IPS DF 4.7 (cell line): ENCODE results near the gene ZFP28.

Source experiments
- DNase-seq: peaks from one replicate; pipeline ENCODE4 v3.0.0-alpha.2; 2013; ENCODE audit warnings: low spot score; ENCODE audit errors: extremely low read depth

The ZFP28 gene

GRCh38 chr19:56538761-56539263 is at the start of gene ZFP28:
Gene ZFP28, plus strand, starts transcription at chr19:56538948. Its CDS starts 71 bp downstream, at chr19:56539019.
- no peak for DNase-seq

GRCh38 chr19:56491399-56491798 is 47.3 kb upstream of the ZFP28 start:
- DNase-seq = no peak

- no peak for DNase-seq
These were observed 34.2 kb upstream of the ZFP28 start for GRCh38 chr19:56504581-56504980.

DNA sequence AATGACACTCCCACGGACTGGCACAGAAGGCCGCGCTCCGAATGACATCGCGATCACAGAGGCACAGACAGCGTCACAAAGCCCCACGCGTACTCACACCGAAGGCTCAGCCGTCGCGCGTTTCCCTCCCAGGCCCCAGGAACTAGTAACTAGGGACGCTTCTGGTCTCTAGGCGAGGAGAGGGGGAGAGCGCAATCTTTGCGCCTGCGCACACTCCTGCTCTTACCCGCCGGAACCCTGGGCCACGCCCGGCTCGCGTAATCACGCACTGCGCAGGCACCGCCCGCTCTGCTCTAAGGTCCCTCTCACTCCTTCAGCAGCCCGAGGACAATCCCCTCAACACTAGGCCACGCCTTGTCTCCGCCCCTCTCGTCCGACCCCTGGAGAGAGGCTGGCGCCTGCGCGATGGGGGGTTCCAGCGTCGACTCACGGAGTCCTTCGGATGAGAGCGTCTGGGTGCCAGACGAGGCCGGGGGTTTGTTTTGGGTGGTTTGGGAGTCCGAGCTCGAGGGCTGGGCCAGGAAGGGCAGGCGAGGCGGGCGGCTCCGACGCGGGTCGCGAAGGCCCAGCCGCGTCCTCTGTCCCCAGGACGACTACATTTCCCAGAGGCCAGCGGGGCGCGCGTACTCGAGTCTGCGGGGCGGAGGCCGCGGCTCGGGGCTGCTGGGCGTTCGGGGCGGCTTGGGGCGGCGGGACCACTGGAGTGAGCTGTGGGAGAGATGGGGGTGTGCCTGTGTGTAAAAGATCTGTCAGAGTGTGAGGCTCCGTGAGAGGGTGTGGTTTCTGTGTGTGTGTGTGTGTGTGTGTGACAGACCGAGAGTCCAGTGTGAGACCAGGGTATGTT is 31.1 kb upstream of the ZFP28 start, which contains the start of gene ZNF471:
ZNF471 (plus strand) TSS at position 410 of the 844 bp plus-strand sequence. CDS start 3,717 bp downstream, outside the sequence.
- peak; percentile 92 for DNase-seq

GRCh38 chr19:56508290-56508778 is 30.4 kb upstream of the ZFP28 start:
- DNase-seq = no peak

- no peak for DNase-seq
These were observed 13.4 kb upstream of the ZFP28 start for GRCh38 chr19:56525214-56525860.

- DNase-seq = no peak
These were observed 1.3 kb upstream of the ZFP28 start for GRCh38 chr19:56537442-56537841.

DNA sequence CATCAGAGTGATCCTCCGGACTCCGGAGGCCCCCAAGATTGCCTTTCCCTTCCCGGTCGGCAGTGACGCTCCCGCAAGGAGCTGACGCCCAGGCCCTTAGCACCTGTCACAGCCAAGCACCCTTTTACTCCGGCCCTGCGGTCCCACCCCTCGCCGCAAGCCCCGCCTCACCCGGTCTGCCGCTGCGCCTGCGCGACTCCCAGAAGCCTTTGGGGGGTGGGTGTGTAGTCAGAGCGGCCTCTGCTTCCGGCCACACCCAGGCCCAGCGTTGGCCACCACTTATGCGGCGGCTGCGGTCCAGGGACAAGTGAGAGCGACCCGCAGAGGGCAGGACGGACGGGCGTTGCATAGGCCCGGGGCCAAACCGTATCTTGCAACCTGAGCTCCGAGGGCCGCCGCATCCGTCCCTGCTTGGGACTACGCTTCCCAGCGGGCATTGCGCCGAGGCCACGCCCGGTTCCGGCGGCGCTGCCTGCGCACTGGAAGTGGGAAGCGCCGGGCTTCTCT is 441 bp upstream of the ZFP28 start:
- peak; percentile 53 for DNase-seq

DNA sequence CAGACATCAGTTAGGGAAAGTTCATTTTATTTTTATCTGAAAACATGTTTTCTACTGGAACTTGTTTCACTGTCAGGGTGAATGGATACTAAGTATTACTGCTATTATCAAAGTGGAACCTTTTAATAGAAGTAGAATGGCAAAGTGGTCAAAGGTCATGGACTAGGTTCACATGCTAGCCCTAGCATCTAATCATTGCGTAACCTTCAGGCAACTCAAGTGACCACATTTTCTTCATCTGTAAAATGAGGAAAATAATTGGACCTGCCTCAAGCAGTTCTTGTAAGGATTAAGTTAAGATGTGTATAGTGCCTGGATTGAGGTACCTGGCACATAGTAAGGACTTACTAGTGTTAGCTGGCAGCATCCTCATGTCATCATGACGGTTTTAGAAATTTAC is 5.0 kb downstream of the ZFP28 start:
- no peak for DNase-seq

DNA sequence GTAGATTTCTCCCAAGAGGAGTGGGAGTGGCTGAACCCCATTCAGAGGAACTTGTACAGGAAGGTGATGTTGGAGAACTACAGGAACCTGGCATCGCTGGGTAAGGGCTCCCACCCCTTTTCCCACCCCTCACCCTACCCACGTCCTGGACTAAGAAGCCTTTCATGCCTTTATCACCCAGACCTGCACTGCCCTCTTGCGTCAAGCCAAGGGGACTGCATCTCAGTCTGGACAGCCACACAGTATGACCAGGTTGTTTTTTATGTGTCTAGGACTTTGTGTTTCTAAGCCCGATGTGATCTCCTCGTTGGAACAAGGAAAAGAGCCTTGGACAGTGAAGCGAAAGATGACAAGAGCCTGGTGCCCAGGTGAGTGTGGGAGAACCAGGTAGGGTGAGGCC is 8.8 kb downstream of the ZFP28 start:
- DNase-seq = no peak

DNA sequence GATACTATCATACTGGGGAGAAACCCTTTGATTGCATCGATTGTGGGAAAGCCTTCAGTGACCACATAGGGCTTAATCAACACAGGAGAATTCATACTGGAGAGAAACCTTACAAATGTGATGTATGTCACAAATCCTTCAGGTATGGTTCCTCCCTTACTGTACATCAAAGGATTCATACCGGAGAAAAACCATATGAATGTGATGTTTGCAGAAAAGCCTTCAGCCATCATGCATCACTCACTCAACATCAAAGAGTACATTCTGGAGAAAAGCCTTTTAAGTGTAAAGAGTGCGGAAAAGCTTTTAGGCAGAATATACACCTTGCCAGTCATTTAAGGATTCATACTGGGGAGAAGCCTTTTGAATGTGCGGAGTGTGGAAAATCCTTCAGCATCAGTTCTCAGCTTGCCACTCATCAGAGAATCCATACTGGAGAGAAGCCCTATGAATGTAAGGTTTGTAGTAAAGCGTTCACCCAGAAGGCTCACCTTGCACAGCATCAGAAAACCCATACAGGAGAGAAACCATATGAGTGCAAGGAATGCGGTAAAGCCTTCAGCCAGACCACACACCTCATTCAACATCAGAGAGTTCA is 15.6 kb downstream of the ZFP28 start:
- no peak for DNase-seq

DNA sequence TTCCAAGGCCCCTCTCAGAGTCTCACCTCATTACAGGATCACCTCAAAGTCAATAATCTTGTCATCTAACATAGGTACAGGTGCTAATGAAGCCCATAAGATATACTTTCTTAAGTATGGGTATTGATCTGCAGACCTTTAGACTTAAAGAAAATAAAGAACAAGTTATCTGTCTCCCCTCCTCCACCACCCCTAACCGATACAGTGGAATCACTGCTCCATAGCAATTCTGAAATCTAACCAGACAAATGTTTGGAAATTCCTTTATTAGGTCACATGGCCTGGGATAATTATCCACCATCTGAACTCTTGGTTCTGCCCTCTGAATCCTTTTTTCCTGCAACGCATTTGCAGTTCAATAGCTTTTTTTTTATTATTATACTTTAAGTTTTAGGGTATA is 24.0 kb downstream of the ZFP28 start:
- no peak for DNase-seq

DNA sequence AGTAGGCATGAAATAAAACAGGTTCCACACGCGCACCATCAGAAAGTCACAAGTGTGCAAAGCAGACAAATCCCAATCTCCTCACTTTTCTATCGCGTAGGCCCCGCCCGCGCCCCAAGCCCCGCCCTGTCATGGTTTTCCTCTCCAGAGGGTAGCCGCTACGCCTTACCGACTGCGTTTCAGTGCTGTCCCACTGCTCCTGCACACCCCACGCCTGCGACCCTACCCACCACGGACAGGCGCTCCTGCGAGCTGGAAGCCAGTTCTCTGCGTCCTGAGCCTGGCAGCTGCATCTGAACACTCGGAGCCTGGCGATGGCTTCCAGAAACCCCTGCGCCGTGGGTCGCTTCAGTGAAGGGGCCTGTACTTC is 28.1 kb downstream of the ZFP28 start:
- DNase-seq = no peak

GRCh38 chr19:56567274-56568120 is 28.7 kb downstream of the ZFP28 start, which contains the start of gene ZNF470:
Gene ZNF470, plus strand, starts transcription at chr19:56567468. Its CDS starts 2,844 bp downstream, at chr19:56570312.
- DNase-seq = peak; percentile 46

DNA sequence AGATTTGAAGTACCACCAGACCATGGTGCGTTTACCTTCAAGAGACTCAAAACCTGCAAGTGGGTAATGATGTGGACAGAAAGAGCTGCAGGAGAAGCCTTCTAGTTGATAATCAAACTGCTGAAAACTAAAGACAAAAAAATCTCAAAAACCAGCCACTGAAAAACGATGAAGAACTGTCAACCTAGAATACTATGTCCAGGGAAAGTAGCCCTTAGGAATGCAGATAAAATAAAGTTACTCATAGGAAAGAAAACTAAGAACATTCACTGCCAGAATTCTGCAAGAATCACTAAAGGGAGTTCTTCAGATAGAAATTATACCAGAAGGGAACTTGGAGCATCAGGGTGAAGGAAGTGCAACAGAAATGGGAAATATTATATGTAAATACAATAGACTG is 33.8 kb downstream of the ZFP28 start:
- DNase-seq = no peak

- DNase-seq = no peak
These were observed 35.2 kb downstream of the ZFP28 start for GRCh38 chr19:56573914-56574313.

GRCh38 chr19:56577719-56578602 is 39.2 kb downstream of the ZFP28 start:
- DNase-seq = no peak

GRCh38 chr19:56594446-56594782 is 55.7 kb downstream of the ZFP28 start:
- no peak for DNase-seq

DNA sequence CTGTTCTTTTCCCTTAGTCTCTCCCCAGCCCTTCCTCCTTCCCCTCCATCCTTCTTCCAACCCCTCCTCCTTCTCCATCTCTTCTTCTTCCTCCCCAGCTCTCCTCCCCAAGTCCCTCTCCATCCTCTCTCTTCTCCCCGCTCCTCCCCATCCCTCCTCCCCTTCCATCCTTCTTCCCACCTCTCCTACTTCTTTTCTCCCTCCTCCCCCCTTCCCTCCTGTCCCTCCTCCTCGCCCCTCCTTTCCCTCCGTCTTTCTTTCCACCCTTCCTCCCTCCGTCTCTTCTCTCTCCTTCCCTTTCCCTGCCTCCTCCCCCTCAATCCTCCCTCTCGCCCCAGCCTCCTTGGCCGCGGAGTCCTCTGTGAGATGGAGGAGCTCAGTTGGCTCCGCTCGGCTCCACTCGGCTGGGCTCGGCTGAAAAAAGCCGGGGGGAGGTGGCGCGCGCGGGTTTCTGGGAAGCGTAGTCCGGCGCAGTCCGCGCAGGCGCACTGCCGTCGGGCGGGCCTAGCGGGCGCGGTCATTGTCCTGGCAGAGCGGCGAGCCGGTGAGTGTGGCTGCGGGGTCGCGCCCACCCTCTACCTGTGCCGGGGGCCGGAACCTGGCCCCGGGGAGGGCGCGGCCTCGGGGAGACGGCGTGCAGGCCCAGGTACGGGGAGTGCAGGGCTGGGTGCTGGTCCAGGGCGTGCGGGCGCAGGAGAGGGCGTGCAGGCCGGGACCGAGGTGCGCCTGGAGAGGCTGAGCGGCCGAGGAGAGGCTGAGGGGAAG is 56.2 kb downstream of the ZFP28 start, which contains the start of gene ZNF71:
ZNF71 (plus strand) TSS at position 520 of the 765 bp plus-strand sequence. CDS start 6,257 bp downstream, outside the sequence.
- DNase-seq = peak; percentile 38
